Measurements from ENCODE around the gene NUDT21. TPM values are rescaled to one million over a fixed set of nuclear protein-coding genes. Genes with fewer than 3 reads are reported as not detected.

NUDT21 gene
- total RNA-seq, 1 experiment from 2014 or later: 83.4 TPM

DNA sequence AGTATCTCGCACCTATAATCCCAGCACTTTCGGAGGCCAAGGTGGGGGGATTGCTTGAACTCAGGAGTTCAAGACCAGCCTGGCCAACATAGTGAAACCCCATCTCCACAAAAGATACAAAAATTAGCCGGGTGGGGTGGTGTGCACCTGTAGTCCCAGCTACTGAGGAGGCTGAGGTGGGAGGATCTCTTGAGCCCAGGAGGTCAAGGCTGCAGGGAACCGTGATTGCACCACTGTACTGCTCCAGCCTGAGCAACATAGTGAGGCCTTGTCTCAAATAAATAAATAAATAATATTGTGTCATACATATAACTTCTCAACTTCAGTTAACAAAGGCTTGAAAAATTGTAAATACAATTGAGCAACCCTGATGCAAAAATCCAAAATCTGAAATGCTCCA lies 34.0 kb downstream of the NUDT21 start:
- no peak overlapping the region for H3K4me3 Mint-ChIP-seq (ENCODE audit: unreplicated experiment)
- H3K27ac Mint-ChIP-seq (ENCODE audit: low read depth, unreplicated experiment): no peak overlapping the region
- no peaks in the 10 kb centered on the region for H3K27me3 Mint-ChIP-seq (ENCODE audit: insufficient read depth, unreplicated experiment)
- no peak for DNase-seq (ENCODE audit: unreplicated experiment)
- intact Hi-C loops (cut with micrococcal nuclease): no loop called here
- ChIA-PET POLR2A (interaction anchor here (0.6 to 1.0 kb wide), 2 partner anchors 34 to 81 kb away, joined by 3 to 5 read pairs; partner anchors contain the start of genes NUDT21 and OGFOD1), CTCF (interaction anchor here (0.6 kb wide), 1 partner anchor 36 kb away, joined by 4 read pairs; no protein-coding TSS in a partner anchor)
- no peaks in the 10 kb centered on the region for H3K9me3 Mint-ChIP-seq (ENCODE audit: unreplicated experiment)
- no TSS peak for BruUV-seq (replicated peaks)
- H3K36me3 Mint-ChIP-seq (ENCODE audit: insufficient read depth, unreplicated experiment): peaks cover 15% of the 10 kb centered on the region
- peaks cover 20% of the 10 kb centered on the region for H3K4me1 Mint-ChIP-seq (ENCODE audit: insufficient read depth, unreplicated experiment)
- TF ChIP-seq, protein P1, sequence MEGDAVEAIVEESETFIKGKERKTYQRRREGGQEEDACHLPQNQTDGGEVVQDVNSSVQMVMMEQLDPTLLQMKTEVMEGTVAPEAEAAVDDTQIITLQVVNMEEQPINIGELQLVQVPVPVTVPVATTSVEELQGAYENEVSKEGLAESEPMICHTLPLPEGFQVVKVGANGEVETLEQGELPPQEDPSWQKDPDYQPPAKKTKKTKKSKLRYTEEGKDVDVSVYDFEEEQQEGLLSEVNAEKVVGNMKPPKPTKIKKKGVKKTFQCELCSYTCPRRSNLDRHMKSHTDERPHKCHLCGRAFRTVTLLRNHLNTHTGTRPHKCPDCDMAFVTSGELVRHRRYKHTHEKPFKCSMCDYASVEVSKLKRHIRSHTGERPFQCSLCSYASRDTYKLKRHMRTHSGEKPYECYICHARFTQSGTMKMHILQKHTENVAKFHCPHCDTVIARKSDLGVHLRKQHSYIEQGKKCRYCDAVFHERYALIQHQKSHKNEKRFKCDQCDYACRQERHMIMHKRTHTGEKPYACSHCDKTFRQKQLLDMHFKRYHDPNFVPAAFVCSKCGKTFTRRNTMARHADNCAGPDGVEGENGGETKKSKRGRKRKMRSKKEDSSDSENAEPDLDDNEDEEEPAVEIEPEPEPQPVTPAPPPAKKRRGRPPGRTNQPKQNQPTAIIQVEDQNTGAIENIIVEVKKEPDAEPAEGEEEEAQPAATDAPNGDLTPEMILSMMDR (IDR thresholded peaks at IDR 0.05; ENCODE audit: unreplicated experiment): no peak

DNA sequence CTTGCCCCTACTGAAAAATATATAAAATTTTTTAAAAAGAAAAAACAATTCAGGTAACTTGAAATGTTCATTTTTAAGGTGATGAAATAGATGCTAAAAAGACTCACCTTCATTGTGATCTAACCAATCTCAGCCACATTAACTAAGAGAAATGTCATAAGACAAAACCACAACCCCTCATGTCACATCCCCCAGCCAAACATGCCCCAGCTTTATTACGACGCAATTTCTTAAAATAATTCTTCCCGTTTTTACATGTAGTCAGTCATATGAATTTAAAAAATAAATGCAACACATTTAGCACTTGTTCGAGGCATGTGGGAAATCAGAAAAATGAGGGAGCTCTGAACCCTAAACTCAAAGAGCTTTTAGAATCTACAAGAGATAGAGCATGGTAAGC lies 35.3 kb downstream of the NUDT21 start:
- DNase-seq (ENCODE audit: unreplicated experiment): no peak
- ChIA-PET POLR2A (interaction anchor here (1.1 to 1.5 kb wide), 2 partner anchors 9 to 211 kb away, joined by 3 to 4 read pairs; no protein-coding TSS in a partner anchor), CTCF (no interaction called here)
- intact Hi-C loops (cut with micrococcal nuclease): no loop called here
- Mint-ChIP-seq H3K9me3 (ENCODE audit: unreplicated experiment) (no peaks in the 10 kb centered on the region), H3K4me1 (ENCODE audit: insufficient read depth, unreplicated experiment) (peaks cover 13% of the 10 kb centered on the region), H3K36me3 (ENCODE audit: insufficient read depth, unreplicated experiment) (peaks cover 26% of the 10 kb centered on the region), H3K4me3 (ENCODE audit: unreplicated experiment) (no peak overlapping the region), H3K27ac (ENCODE audit: low read depth, unreplicated experiment) (no peak overlapping the region), H3K27me3 (ENCODE audit: insufficient read depth, unreplicated experiment) (no peaks in the 10 kb centered on the region)
- TF ChIP-seq, protein P1 (IDR thresholded peaks at IDR 0.05; ENCODE audit: unreplicated experiment): no peak
- BruUV-seq (replicated peaks): no TSS peak

DNA sequence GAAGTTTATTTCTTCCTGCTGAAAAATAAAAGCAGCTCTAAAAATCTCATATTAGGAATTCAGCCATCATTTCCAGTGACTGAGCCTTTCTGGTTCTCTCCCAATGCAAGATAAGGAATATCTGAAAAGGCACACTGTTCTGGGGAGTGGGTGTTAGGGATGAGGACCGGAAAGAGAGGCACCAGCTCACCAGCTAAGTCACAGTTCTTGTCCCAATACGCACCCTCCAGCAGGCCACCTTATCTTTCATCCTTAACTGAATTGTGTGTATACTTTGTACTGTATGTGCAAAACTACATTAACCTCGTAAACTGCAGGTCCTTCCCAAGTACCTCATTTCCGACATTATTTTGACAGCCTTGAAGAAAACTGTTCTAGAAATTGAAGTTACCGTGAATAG lies 36.8 kb downstream of the NUDT21 start:
- DNase-seq (ENCODE audit: unreplicated experiment): no peak
- CTCF ChIA-PET: interaction anchor here (0.5 to 0.7 kb wide), 2 partner anchors 15 to 288 kb away, joined by 3 read pairs; no protein-coding TSS in a partner anchor
- intact Hi-C loops (cut with micrococcal nuclease): no loop called here
- H3K4me1 Mint-ChIP-seq (ENCODE audit: insufficient read depth, unreplicated experiment): peaks cover 8% of the 10 kb centered on the region
- no peaks in the 10 kb centered on the region for H3K9me3 Mint-ChIP-seq (ENCODE audit: unreplicated experiment)
- POLR2A ChIA-PET: no interaction called here
- no TSS peak for BruUV-seq (replicated peaks)
- TF ChIP-seq, protein P1 (IDR thresholded peaks at IDR 0.05; ENCODE audit: unreplicated experiment): no peak
- no peak overlapping the region for H3K4me3 Mint-ChIP-seq (ENCODE audit: unreplicated experiment)
- no peaks in the 10 kb centered on the region for H3K27me3 Mint-ChIP-seq (ENCODE audit: insufficient read depth, unreplicated experiment)
- peaks cover 26% of the 10 kb centered on the region for H3K36me3 Mint-ChIP-seq (ENCODE audit: insufficient read depth, unreplicated experiment)
- H3K27ac Mint-ChIP-seq (ENCODE audit: low read depth, unreplicated experiment): no peak overlapping the region

DNA sequence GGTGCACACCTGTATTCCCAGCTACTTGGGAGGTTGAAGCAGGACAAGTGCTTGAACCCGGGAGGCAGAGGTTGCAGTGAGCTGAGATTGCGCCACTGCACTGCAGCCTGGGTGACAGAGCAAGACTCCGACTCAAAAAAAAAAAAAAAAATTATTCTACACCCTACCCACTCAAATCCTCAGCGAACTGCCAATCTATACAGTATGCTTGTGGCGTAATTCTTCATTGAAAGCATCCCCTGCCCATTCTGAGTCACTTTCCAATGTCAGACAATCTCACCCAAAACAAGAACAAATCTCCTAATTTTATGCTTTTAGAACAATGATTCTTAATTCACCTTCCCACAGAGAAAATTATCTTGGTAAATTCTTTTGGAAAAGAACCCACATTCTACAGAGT lies 37.8 kb downstream of the NUDT21 start:
- no peaks in the 10 kb centered on the region for H3K27me3 Mint-ChIP-seq (ENCODE audit: insufficient read depth, unreplicated experiment)
- peaks cover 22% of the 10 kb centered on the region for H3K36me3 Mint-ChIP-seq (ENCODE audit: insufficient read depth, unreplicated experiment)
- no peak overlapping the region for H3K27ac Mint-ChIP-seq (ENCODE audit: low read depth, unreplicated experiment)
- TF ChIP-seq, protein P1 (IDR thresholded peaks at IDR 0.05; ENCODE audit: unreplicated experiment): no peak
- ChIA-PET CTCF (no interaction called here), POLR2A (interaction anchor here (0.8 kb wide), 1 partner anchor 855 kb away, joined by 3 read pairs; no protein-coding TSS in a partner anchor)
- peak; percentile 37 for DNase-seq (ENCODE audit: unreplicated experiment)
- TSS peak; percentile 18 for BruUV-seq (replicated peaks)
- intact Hi-C loops (cut with micrococcal nuclease): no loop called here
- peaks cover 18% of the 10 kb centered on the region for H3K4me1 Mint-ChIP-seq (ENCODE audit: insufficient read depth, unreplicated experiment)
- H3K9me3 Mint-ChIP-seq (ENCODE audit: unreplicated experiment): no peaks in the 10 kb centered on the region
- no peak overlapping the region for H3K4me3 Mint-ChIP-seq (ENCODE audit: unreplicated experiment)

Measured in MCF 10A (cell line).